WTC11 (cell line): Measurements from ENCODE around the gene GFOD2.

Experiments used
- ARID4B ChIP-seq: sonication (generic); formaldehyde crosslinking; IDR thresholded peaks from 2 replicates; pipeline ENCODE4 v1.8.0; 2023; ENCODE audit warnings: missing genetic modification reagents, mild to moderate bottlenecking, borderline replicate concordance
- CBFB ChIP-seq: sonication (generic); formaldehyde crosslinking; IDR thresholded peaks from 2 replicates; pipeline ENCODE4 v1.8.1; 2022; ENCODE audit warnings: mild to moderate bottlenecking, low read depth, missing genetic modification reagents
- ETV6 ChIP-seq: sonication (generic); formaldehyde crosslinking; IDR thresholded peaks from 2 replicates; pipeline ENCODE4 v1.8.1; 2022; ENCODE audit warnings: mild to moderate bottlenecking, missing genetic modification reagents
- FOXJ3 ChIP-seq: sonication (generic); formaldehyde crosslinking; IDR thresholded peaks from 2 replicates; pipeline ENCODE4 v1.9.0; 2021; ENCODE audit warnings: missing genetic modification reagents, mild to moderate bottlenecking, borderline replicate concordance
- GTF2I ChIP-seq: fragments of 250-450 bp; sonication (Bioruptor Pico); conservative IDR thresholded peaks from 2 replicates; pipeline ENCODE4 v1.4.0; 2021; ENCODE audit warnings: mild to moderate bottlenecking
- MLX ChIP-seq: sonication (generic); formaldehyde crosslinking; IDR thresholded peaks from 2 replicates; pipeline ENCODE4 v1.8.1; 2023; ENCODE audit warnings: mild to moderate bottlenecking, missing genetic modification reagents, moderate library complexity
- SP1 ChIP-seq: sonication (generic); formaldehyde crosslinking; conservative IDR thresholded peaks from 2 replicates; pipeline ENCODE4 v1.8.1; 2022; ENCODE audit warnings: missing genetic modification reagents
- TEAD1 ChIP-seq: sonication (generic); formaldehyde crosslinking; IDR thresholded peaks from 2 replicates; pipeline ENCODE4 v1.8.0; 2022; ENCODE audit warnings: mild to moderate bottlenecking, missing genetic modification reagents
- ZNF232 ChIP-seq: sonication (generic); formaldehyde crosslinking; IDR thresholded peaks from 2 replicates; pipeline ENCODE4 v1.8.0; 2022; ENCODE audit warnings: mild to moderate bottlenecking, missing genetic modification reagents
- ZNF423 ChIP-seq: fragments of 250-450 bp; sonication (Bioruptor Pico); IDR thresholded peaks from 2 replicates; pipeline ENCODE4 v2.1.2; 2022; ENCODE audit warnings: mild to moderate bottlenecking, moderate library complexity
- TF ChIP-seq, protein P1 (sequence below): fragments of 200-600 bp; IDR thresholded peaks from 2 replicates; pipeline ENCODE4 v1.8.0; 2022; ENCODE audit warnings: antibody characterized with exemption
- TF ChIP-seq, protein P2 (sequence below): sonication (generic); formaldehyde crosslinking; IDR thresholded peaks from 2 replicates; pipeline ENCODE4 v1.8.1; 2022; ENCODE audit warnings: low read depth, missing genetic modification reagents, borderline replicate concordance
- TF ChIP-seq, protein P3 (sequence below): sonication (generic); formaldehyde crosslinking; IDR thresholded peaks from 2 replicates; pipeline ENCODE4 v1.8.1; 2022; ENCODE audit warnings: mild to moderate bottlenecking, moderate library complexity, missing genetic modification reagents

DNA sequence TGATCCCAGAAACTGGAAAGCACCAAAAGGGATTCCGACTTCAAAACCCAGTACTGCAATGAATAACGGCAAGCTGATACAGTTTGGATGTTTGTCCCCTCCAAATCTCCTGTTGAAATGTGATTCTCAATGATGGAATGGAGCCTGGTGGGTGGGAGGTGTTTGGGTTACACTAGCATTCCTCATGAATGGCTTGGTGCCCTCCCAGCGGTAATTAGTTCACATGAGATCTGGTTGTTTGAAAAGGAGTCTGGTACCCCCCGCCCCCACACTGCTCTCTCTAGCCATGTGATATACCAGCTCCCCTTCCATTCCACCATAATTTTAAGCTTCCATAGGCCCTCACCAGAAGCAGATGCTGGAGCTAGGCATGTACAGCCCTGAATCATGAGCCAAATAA lies 47.2 kb upstream of the GFOD2 start:
- TF ChIP-seq, protein P1, sequence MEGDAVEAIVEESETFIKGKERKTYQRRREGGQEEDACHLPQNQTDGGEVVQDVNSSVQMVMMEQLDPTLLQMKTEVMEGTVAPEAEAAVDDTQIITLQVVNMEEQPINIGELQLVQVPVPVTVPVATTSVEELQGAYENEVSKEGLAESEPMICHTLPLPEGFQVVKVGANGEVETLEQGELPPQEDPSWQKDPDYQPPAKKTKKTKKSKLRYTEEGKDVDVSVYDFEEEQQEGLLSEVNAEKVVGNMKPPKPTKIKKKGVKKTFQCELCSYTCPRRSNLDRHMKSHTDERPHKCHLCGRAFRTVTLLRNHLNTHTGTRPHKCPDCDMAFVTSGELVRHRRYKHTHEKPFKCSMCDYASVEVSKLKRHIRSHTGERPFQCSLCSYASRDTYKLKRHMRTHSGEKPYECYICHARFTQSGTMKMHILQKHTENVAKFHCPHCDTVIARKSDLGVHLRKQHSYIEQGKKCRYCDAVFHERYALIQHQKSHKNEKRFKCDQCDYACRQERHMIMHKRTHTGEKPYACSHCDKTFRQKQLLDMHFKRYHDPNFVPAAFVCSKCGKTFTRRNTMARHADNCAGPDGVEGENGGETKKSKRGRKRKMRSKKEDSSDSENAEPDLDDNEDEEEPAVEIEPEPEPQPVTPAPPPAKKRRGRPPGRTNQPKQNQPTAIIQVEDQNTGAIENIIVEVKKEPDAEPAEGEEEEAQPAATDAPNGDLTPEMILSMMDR: no peak
- TF ChIP-seq ARID4B (no peak), SP1 (CRISPR knock-in tag) (no peak), ZNF232 (no peak), CBFB (CRISPR knock-in tag) (no peak), GTF2I (CRISPR knock-in tag) (no peak), ZNF423 (CRISPR knock-in tag) (no peak), FOXJ3 (CRISPR knock-in tag) (no peak), ETV6 (CRISPR knock-in tag) (no peak), MLX (CRISPR knock-in tag) (no peak), TEAD1 (CRISPR knock-in tag) (no peak)
- TF ChIP-seq, protein P2, sequence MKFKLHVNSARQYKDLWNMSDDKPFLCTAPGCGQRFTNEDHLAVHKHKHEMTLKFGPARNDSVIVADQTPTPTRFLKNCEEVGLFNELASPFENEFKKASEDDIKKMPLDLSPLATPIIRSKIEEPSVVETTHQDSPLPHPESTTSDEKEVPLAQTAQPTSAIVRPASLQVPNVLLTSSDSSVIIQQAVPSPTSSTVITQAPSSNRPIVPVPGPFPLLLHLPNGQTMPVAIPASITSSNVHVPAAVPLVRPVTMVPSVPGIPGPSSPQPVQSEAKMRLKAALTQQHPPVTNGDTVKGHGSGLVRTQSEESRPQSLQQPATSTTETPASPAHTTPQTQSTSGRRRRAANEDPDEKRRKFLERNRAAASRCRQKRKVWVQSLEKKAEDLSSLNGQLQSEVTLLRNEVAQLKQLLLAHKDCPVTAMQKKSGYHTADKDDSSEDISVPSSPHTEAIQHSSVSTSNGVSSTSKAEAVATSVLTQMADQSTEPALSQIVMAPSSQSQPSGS (CRISPR knock-in tag): no peak
- TF ChIP-seq, protein P3, sequence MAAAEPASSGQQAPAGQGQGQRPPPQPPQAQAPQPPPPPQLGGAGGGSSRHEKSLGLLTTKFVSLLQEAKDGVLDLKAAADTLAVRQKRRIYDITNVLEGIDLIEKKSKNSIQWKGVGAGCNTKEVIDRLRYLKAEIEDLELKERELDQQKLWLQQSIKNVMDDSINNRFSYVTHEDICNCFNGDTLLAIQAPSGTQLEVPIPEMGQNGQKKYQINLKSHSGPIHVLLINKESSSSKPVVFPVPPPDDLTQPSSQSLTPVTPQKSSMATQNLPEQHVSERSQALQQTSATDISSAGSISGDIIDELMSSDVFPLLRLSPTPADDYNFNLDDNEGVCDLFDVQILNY (CRISPR knock-in tag): no peak
